ENCODE data around the gene LIFR.
A peak's percentile ranks its signal among the peaks of the same experiment; 100 is the strongest.

Gene LIFR

GRCh38 chr5:38532165-38532669 lies 24.2 kb downstream of the LIFR start:
- DNase-seq (ENCODE audit: insufficient read length, low spot score) = peak; percentile 28
- no peak for TF ChIP-seq CTCF (IDR thresholded peaks at IDR 0.05; ENCODE audit: insufficient read depth, missing control alignments)
- peak; percentile 92 for FAIRE-seq

- no peak for FAIRE-seq
- no peak for DNase-seq (ENCODE audit: insufficient read length, low spot score)
- no peak for TF ChIP-seq CTCF (IDR thresholded peaks at IDR 0.05; ENCODE audit: insufficient read depth, missing control alignments)
These were observed 24.9 kb downstream of the LIFR start for GRCh38 chr5:38531518-38531917.

DNA sequence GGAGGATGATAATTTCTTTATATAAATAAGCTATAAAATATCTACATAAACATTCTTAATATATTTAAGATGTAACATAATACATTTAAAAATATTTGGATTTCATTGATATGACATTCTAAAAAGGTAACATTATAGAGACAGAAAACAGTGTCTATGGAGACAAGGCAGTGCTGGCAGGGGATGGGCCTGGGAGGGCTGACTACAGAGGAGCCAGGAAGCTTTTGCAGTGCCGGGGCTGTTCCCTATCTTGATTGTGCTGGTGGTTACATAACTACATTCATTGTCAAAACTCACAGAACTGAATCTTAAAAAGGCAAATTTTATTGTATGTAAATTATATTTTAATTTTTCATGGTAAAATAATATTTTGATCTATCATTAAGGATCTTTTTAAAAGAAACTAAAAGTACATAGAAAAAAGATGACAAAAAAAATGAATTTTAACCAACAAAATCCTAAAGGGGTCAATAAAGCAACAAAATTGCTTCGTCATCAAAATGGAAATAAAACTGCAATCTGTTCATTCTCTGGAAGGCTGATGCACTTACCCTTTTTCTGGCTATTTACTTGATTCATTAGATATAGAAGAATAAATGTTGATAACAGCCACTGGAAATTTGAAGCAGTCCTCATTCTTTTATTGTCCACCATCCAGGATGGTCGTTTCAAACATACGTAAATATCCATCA lies 26.3 kb downstream of the LIFR start:
- FAIRE-seq (no peak), DNase-seq (ENCODE audit: insufficient read length, low spot score) (no peak)
- no peak for TF ChIP-seq CTCF (IDR thresholded peaks at IDR 0.05; ENCODE audit: insufficient read depth, missing control alignments)

DNA sequence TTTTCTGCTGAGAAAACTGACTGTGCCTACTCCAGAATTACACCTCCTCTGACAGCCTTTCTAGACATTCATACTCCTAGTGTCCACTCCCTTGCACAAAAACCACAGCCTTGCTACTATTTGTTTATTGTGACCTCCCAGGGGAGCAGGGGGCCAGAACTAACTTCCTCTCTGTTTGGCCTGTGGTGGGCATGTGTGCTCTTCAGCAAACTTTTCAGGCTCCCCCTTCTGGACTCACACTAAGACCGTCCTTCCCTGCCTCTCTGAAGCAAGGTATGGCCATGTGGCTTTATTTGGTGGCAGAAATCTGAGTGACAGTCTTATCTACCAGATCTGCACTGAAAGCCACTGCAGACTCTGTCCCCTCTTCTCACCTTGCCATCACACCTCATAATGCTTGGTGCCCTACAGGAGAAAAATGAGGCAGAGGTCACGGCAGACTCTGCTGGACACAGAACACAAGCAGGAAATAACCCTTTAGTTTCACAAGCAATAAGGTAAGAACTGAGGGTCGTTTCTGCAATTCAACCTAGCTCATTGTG lies 28.2 kb downstream of the LIFR start:
- FAIRE-seq = no peak
- DNase-seq (ENCODE audit: insufficient read length, low spot score) = no peak
- TF ChIP-seq CTCF (IDR thresholded peaks at IDR 0.05; ENCODE audit: insufficient read depth, missing control alignments) = no peak

DNA sequence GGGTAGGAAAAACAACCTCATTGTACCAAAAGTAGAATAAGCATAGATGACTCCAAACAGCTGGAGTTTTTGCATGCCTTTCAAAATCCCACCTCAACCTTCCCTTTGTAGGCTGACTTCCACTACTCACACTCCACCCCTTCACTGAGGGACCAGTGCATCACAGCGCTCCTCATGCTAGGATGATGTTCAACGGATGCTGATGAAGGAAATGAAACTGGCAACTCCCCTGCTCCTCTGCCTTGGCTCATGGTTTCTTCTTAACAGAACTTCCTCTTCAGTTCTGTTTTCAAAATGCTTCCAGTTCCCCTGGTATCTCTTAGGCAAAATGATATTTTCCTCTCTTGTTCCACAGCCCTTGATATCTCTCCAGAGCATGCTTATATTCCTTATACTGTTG lies 29.0 kb downstream of the LIFR start:
- FAIRE-seq = no peak
- TF ChIP-seq CTCF (IDR thresholded peaks at IDR 0.05; ENCODE audit: insufficient read depth, missing control alignments) = no peak
- no peak for DNase-seq (ENCODE audit: insufficient read length, low spot score)

GRCh38 chr5:38524022-38524421 lies 32.4 kb downstream of the LIFR start:
- no peak for TF ChIP-seq CTCF (IDR thresholded peaks at IDR 0.05; ENCODE audit: insufficient read depth, missing control alignments)
- no peak for DNase-seq (ENCODE audit: insufficient read length, low spot score)
- FAIRE-seq = no peak

GRCh38 chr5:38519476-38519875 lies 37.0 kb downstream of the LIFR start:
- no peak for TF ChIP-seq CTCF (IDR thresholded peaks at IDR 0.05; ENCODE audit: insufficient read depth, missing control alignments)
- DNase-seq (ENCODE audit: insufficient read length, low spot score) (no peak), FAIRE-seq (no peak)

All from D721Med (cell line).